Stimulated activated CD4-positive, alpha-beta T cell treated with anti-CD3 and anti-CD28 coated beads, Interleukin-1b, Interleukin-23, amount 100 ng/mL, for 1 hour (primary cell): Measurements from ENCODE around the gene DNAJC4.
A peak's percentile ranks its signal among the peaks of the same experiment; 100 is the strongest.

Source experiments
- DNase-seq, 2 donors: peaks; one replicate each; pipeline ENCODE4 v3.0.0-alpha.2; 2020; ENCODE audit warnings: low read depth in 2 of 2

DNAJC4 gene

GRCh38 chr11:64208796-64209562 is 21.4 kb upstream of the DNAJC4 start:
- DNase-seq = no peak

GRCh38 chr11:64209563-64209843 is 20.8 kb upstream of the DNAJC4 start:
- DNase-seq = no peak

GRCh38 chr11:64210301-64211020 is 19.9 kb upstream of the DNAJC4 start:
- no peak for DNase-seq

DNA sequence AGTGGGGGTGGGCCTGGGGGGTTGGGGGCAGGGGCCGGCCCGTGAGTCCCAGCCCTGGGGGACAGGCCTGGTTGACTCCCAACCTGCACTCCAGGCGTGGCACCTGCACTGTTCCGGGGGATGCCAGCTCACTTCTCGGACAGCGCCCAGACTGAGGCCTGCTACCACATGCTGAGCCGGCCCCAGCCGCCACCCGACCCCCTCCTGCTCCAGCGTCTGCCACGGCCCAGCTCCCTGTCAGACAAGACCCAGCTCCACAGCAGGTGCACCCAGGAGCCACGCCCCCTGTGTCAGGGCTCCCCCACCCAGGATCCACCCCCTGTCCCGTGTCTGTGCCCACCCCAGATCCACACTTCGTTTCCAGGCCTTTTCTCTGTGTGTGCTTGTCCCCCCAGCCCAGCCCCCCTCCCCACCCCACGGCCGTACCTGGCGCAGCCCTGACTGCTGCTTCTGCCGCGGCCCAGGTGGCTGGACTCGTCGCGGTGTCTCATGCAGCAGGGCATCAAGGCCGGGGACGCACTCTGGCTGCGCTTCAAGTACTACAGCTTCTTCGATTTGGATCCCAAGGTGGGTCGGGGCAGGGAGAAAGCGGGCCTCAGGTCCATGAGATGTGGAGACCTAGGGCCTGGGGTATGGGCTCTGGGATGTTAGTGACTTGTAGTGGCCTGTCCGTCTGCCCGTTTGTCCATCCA is 19.0 kb upstream of the DNAJC4 start:
- DNase-seq = no peak

DNA sequence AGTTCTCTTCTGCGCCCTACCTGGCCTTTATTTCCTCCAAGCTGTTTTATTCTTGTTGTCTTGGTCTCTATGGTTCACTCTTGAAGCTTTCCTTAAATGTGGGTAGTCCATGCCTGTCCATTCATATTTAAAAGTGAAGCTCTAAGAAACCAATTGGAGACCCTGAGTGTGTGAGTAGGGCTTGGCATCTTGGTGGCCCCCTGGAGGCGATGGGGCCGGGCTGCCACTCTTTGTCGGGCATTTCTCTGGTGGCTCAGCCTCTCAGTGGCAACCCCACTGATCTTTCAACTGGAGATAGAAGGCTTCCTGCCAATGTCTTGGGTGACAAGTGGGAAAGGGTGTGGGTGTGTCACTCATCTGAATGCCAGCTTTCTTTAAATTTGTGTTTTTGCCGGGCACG is 13.5 kb upstream of the DNAJC4 start:
- no peak for DNase-seq

- DNase-seq = no peak
Measured at GRCh38 chr11:64218628-64219353, 11.6 kb upstream of the DNAJC4 start.

GRCh38 chr11:64219354-64219684 is 11.0 kb upstream of the DNAJC4 start:
- no peak for DNase-seq

DNA sequence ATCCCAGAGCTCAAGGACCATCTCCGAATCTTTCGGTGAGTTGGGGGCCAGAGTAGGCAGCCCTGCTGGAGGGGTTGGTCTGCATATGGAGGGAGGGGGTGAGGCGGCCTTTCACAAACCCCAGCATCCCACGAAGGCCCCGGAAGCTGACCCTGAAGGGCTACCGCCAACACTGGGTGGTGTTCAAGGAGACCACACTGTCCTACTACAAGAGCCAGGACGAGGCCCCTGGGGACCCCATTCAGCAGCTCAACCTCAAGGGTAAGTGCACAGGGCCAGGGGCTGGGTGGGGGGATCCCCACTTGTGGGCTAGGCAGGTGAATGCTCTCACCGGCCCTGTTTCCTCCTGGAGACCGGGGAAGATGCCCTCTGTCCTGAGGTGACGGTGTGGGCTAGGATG is 10.6 kb upstream of the DNAJC4 start:
- no peak for DNase-seq

DNA sequence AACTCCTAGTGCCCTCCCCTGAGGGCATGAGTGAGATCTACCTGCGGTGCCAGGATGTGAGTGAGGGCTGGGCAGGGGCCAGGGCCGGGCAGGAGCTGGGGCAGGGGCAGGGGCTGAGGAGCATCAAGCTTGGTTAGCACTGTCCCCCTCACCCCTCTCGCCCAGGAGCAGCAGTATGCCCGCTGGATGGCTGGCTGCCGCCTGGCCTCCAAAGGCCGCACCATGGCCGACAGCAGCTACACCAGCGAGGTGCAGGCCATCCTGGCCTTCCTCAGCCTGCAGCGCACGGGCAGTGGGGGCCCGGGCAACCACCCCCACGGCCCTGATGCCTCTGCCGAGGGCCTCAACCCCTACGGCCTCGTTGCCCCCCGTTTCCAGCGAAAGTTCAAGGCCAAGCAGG is 10.1 kb upstream of the DNAJC4 start:
- no peak for DNase-seq

GRCh38 chr11:64220798-64221197 is 9.6 kb upstream of the DNAJC4 start:
- DNase-seq = no peak

DNA sequence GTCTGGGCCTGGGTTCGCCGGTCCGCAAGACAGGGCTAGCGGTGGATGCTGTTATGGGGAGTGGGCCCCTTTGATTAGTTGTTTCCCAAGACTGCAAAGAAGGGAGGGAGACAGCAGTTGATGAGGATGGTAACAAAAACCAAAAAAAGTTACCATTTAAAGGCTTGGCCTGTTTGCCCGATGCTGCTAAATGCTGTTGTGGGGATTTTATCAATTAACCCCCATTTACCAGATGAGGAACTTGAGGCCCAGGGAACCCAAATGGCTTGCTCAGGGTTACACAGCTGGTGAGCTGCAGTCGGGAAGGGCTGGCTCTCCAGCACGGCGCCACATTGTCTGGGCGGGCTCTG is 7.7 kb upstream of the DNAJC4 start:
- no peak for DNase-seq

- no peak for DNase-seq
Measured at GRCh38 chr11:64223001-64223651, 7.2 kb upstream of the DNAJC4 start.

DNA sequence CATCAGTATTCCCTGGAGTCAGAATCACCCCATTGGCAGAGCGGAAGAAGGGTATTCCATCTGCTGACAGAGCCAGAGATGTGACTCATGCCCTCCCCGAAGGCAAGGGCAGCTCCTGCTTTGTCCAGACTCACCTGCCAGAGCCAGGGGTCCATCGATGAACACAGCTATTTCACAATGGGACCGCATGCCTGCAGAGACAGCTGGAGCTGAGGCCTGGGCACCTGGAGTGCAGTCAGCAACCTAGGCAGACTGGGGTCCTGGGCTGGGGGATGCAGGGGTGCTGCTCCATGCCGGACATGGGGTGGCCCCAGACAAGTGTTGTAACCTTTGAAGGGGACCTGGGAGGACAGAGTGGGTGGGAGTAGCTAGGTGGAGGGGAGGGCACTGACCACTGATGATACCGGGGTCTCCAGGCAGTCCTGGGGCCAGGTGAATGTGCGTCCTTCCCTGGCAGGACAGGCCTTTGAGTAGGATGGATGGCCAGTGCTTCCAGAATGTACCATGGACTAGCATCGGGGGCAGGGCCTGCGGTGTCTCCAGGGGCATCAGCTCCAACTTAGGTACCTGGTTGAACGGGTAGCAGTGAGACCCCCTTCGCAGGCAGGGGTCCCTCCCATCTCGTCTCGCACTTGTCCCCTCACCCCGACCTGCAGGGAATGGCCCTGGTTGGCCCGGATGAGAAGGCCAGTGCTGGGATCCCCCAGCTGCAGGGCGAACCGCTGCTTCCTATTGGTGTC is 6.0 kb upstream of the DNAJC4 start:
- no peak for DNase-seq

- DNase-seq = no peak
Measured at GRCh38 chr11:64224891-64225607, 5.3 kb upstream of the DNAJC4 start.

DNA sequence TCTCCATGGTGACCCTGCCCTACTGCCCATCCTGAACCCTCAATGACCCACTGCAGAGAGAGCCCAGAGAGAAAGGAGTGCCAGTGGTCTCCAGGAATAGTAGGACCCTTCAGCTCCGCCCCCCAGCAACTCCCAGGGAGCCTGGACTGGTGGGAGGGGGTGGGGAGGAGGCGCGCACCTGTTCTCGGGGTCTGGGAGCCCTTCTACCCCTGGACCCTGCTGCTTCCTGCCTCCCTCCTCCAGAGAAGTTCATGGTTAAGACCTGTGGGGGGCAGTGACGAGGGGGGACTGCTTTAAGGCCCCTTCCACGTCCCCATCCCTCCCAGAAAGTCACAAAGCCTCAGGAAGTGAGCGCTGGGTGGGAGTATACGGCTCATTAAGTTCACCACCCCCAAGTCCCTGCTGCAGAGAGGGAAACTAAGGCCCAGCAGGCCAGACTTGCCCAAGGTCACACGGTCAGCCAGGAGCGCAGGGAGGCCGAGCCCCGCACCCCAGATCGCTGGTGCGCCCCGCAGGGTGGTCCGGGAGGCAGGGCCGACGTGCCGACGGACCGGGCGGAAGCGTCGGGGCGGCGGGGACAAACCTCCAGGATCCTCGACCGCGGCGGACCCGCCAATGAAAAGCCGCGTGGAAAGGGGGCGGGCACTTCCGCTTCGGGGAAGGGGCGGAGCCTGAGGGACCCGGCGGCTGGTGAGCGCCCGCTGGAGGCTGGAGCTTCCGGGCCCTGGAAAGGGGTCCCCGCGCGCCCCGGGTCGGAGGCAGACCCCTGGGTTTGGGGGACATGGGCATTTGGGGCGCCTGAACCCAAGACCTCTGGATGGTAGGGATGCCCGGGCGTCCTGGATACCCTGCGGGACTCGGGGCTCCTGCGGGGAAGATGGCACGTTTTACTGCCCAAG is 4.5 kb upstream of the DNAJC4 start, which contains the start of the genes NUDT22 and TRPT1:
NUDT22 (plus strand) TSS at position 667 of the 899 bp plus-strand sequence. CDS start 379 bp downstream, outside the sequence.
TRPT1 (minus strand) TSS at position 579 of the 899 bp plus-strand sequence; CDS start at position 253, 326 bp downstream.
- DNase-seq = peak; percentile 74 to 90

GRCh38 chr11:64226507-64227051 is 3.8 kb upstream of the DNAJC4 start:
- DNase-seq = no peak

DNA sequence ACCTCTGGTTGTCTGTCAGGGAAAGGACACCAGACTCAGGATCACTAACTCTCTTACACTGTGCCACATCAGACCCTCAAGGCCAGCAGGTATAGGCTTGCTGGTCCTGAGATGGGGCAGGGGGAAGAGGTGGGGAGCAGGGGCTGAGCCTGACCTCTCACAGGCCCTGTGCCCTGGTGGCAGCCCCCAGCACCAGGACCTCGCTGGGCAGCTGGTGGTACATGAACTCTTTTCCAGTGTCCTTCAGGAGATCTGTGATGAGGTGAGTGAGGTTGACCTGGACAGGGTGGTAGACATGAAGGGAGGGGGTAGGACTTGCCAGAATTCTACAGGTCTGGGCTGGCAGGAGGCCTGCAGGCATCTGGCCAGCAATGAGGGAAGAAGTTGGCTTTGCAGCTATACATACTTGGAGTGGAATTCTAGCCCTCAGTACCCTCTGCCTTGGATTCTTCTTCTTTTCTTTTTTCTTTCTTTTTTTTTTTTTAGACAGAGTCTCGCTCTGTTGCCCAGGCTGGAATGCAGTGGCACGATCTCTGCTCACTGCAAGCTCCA is 2.9 kb upstream of the DNAJC4 start:
- no peak for DNase-seq

DNA sequence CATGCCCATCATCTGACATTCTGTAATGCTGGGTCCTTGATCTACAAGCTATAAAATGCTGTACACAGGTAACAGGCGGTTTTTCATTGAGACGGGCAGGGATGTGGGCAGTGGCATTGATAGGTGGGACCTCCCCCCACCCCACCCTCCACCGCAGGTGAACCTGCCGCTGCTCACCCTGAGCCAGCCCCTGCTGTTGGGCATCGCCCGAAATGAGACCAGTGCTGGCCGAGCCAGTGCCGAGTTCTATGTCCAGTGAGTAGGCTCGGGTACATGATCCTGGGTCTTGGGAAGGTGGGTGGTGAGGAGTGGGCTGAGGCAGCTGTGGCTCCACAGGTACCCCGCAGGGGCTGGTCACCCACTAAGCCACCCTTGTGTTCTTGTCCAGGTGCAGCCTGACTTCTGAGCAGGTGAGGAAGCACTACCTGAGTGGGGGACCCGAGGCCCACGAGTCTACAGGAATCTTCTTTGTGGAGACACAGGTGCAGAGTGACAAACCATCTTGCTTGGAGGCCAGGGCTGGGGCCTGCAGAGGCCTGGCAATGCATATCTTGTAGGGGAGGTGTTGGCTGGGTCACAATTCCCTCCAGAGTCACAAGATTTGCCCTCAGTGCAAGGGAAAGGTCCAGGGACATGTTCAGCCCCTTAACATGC is 1.1 kb upstream of the DNAJC4 start:
- DNase-seq = no peak
